Measurements from ENCODE around the gene RHBG. TPM values are rescaled to one million over a fixed set of nuclear protein-coding genes. Genes with fewer than 3 reads are reported as not detected.
"Not testable (repeated sequence)": the region's sequence is repeated elsewhere in the genome, so short reads cannot be mapped to it uniquely, and the experiment has no call there.

Gene RHBG
- total and polyA plus RNA-seq, 2 of the 4 experiments (the other 2 are of a cell fraction): not detected

GRCh38 chr1:156323179-156323578, 45.8 kb upstream of the RHBG start:
- H3K23ac ChIP-seq (ENCODE audit: low read depth, low read length); H2AFZ ChIP-seq (replicated peaks; ENCODE audit: low read length, poor library complexity); H3K4me3 ChIP-seq (ENCODE audit: insufficient read depth, low read depth, low read length); H4K8ac ChIP-seq (ENCODE audit: low read depth in 2 of 2, low read length in 2 of 2); H2BK5ac ChIP-seq (ENCODE audit: low read depth, low read length, poor library complexity, severe bottlenecking); H2BK120ac ChIP-seq (ENCODE audit: low read depth, low read length); H3K9me3 ChIP-seq (ENCODE audit: control insufficient read depth, insufficient read depth, low read length); H3K56ac ChIP-seq (ENCODE audit: extremely low read depth, insufficient read depth, low read length); H2AK9ac ChIP-seq (replicated peaks; ENCODE audit: low read depth, low read length, poor library complexity); H2BK20ac ChIP-seq (ENCODE audit: low read depth, low read length); in situ Hi-C loops (cut with MboI; ENCODE audit: low sequenced_read_pairs); H3K14ac ChIP-seq (replicated peaks; ENCODE audit: low read depth, low read length); intact Hi-C loops (cut with micrococcal nuclease); H3K4me1 ChIP-seq (ENCODE audit: control insufficient read depth, insufficient read depth, low read length); H3K18ac ChIP-seq (ENCODE audit: low read depth, low read length); BruUV-seq (replicated peaks); H4K5ac ChIP-seq (ENCODE audit: low read depth, low read length); H3K9ac ChIP-seq (ENCODE audit: low read depth, low read length); POLR2A ChIA-PET (ENCODE audit: unreplicated experiment); H3K27me3 ChIP-seq (ENCODE audit: control insufficient read depth, insufficient read depth, low read length); H3K27ac ChIP-seq (ENCODE audit: insufficient read depth, low read length); H3K9me1 ChIP-seq (ENCODE audit: insufficient read depth, low read length); H2BK15ac ChIP-seq (ENCODE audit: low read depth, low read length); dilution Hi-C loops (cut with HindIII; ENCODE audit: low sequenced_read_pairs, unreplicated experiment); CTCF ChIA-PET; H2AK5ac ChIP-seq (ENCODE audit: low read depth, low read length); H3K4me2 ChIP-seq (ENCODE audit: low read depth, low read length): not testable (repeated sequence)
- H3K4ac ChIP-seq (ENCODE audit: low read depth, low read length): peak overlapping the region; percentile 16; the same call in 1 of the 2 replicates
- H4K91ac ChIP-seq (ENCODE audit: insufficient read depth, low read depth, low read length): 0 out of 2 replicates have a peak overlapping the region, but pooled peaks have one; percentile 25
- peaks cover 49% of the 10 kb centered on the region for H3K36me3 ChIP-seq (ENCODE audit: control insufficient read depth, insufficient read depth, low read length)
- DNase-seq: peak; percentile 82
- no CpG with 5 or more reads among the region's 9 CpGs for WGBS, 2 experiments (ENCODE audit: extremely low coverage in 2 of 2, insufficient read length in 1 of 2)
- peaks cover 13 to 37% of the 10 kb centered on the region in 2 experiments for H3K79me1 ChIP-seq (ENCODE audit: low read depth in 1 of 2, low read length in 2 of 2)
- ATAC-seq (ENCODE audit: low read depth): peak; percentile 86
- peak; percentile 44; the same call in 1 of the 2 replicates for TF ChIP-seq FOS (IDR thresholded peaks at IDR 0.05; ENCODE audit: low read depth, low read length)
- peaks cover 21% of the 10 kb centered on the region; the same call in 1 of the 2 replicates for H4K20me1 ChIP-seq (ENCODE audit: insufficient read depth, low read length)

All from IMR-90 (cell line).